H9 (cell line): ENCODE measurements around the gene PLA1A. TPM values are rescaled to one million over a fixed set of nuclear protein-coding genes. Genes with fewer than 3 reads are reported as not detected.

ENCODE experiments used
- DNase-seq: peaks from one replicate; pipeline ENCODE4 v3.0.0-alpha.2; 2017
- H2AFZ ChIP-seq: one replicate; pipeline ENCODE4 v1.6.1; 2013; ENCODE audit warnings: mild to moderate bottlenecking, low read length, control low read depth, moderate library complexity
- H2AK5ac ChIP-seq: 2 replicates; pipeline ENCODE4 v1.6.1; 2013; ENCODE audit warnings: low read length, control low read depth, mixed read lengths; ENCODE audit not compliant: insufficient read length
- H2BK120ac ChIP-seq: one replicate; pipeline ENCODE4 v1.6.1; 2013; ENCODE audit warnings: low read depth, mild to moderate bottlenecking, low read length, control low read depth, inconsistent platforms; ENCODE audit not compliant: poor library complexity, severe bottlenecking
- H2BK12ac ChIP-seq: 2 replicates; pipeline ENCODE4 v1.6.1; 2013; ENCODE audit warnings: low read length, control low read depth, mixed read lengths, low read depth; ENCODE audit not compliant: insufficient read length
- H2BK15ac ChIP-seq: 2 replicates; pipeline ENCODE4 v1.6.1; 2013; ENCODE audit warnings: low read depth, low read length, control low read depth
- H2BK20ac ChIP-seq: one replicate; pipeline ENCODE4 v1.6.1; 2013; ENCODE audit warnings: low read depth, mild to moderate bottlenecking, low read length, control low read depth, inconsistent platforms; ENCODE audit not compliant: poor library complexity, severe bottlenecking
- H2BK5ac ChIP-seq: 2 replicates; pipeline ENCODE4 v1.6.1; 2013; ENCODE audit warnings: low read length, control low read depth, mixed read lengths; ENCODE audit not compliant: insufficient read length
- H3K14ac ChIP-seq: 2 replicates; pipeline ENCODE4 v1.6.1; 2013; ENCODE audit warnings: low read length, control low read depth; ENCODE audit not compliant: insufficient read depth
- H3K18ac ChIP-seq: 2 replicates; pipeline ENCODE4 v1.6.1; 2013; ENCODE audit warnings: low read depth, mild to moderate bottlenecking, mixed read lengths, low read length, control low read depth; ENCODE audit not compliant: insufficient read length
- H3K23ac ChIP-seq: 2 replicates; pipeline ENCODE4 v1.6.1; 2013; ENCODE audit warnings: low read length, control low read depth, mixed read lengths, low read depth; ENCODE audit not compliant: insufficient read length
- H3K23me2 ChIP-seq: 2 replicates; pipeline ENCODE4 v1.6.1; 2013; ENCODE audit warnings: low read depth, mild to moderate bottlenecking, mixed read lengths, low read length, control low read depth; ENCODE audit not compliant: insufficient read length, poor library complexity, severe bottlenecking
- H3K27ac ChIP-seq: 2 replicates; pipeline ENCODE4 v1.5.1; 2013; ENCODE audit warnings: low read length, control low read depth, mixed read lengths, low read depth; ENCODE audit not compliant: insufficient read length
- H3K27me3 ChIP-seq: 2 replicates; pipeline ENCODE4 v1.6.1; 2013; ENCODE audit warnings: low read length, control low read depth, inconsistent platforms; ENCODE audit not compliant: insufficient read depth
- H3K4ac ChIP-seq: 2 replicates; pipeline ENCODE4 v1.6.1; 2013; ENCODE audit warnings: low read depth, mild to moderate bottlenecking, control low read depth, inconsistent platforms, low read length, moderate library complexity
- H3K4me1 ChIP-seq: 2 replicates; pipeline ENCODE4 v1.6.1; 2013; ENCODE audit warnings: low read length, control low read depth, inconsistent platforms; ENCODE audit not compliant: insufficient read depth
- H3K4me2 ChIP-seq: 2 replicates; pipeline ENCODE4 v1.6.1; 2013; ENCODE audit warnings: low read length, control low read depth, mixed read lengths; ENCODE audit not compliant: insufficient read length, insufficient read depth
- H3K56ac ChIP-seq: 2 replicates; pipeline ENCODE4 v1.6.1; 2013; ENCODE audit warnings: low read depth, mild to moderate bottlenecking, mixed read lengths, low read length, control low read depth; ENCODE audit not compliant: insufficient read length
- H3K79me1 ChIP-seq: 2 replicates; pipeline ENCODE4 v1.6.1; 2013; ENCODE audit warnings: low read depth, mild to moderate bottlenecking, moderate library complexity, low read length, control low read depth, inconsistent platforms; ENCODE audit not compliant: insufficient read depth, poor library complexity, severe bottlenecking
- H3K79me2 ChIP-seq: 2 replicates; pipeline ENCODE4 v1.6.1; 2013; ENCODE audit warnings: low read length, control low read depth, inconsistent platforms; ENCODE audit not compliant: insufficient read depth
- H3K9ac ChIP-seq: 2 replicates; pipeline ENCODE4 v1.6.1; 2013; ENCODE audit warnings: low read length, control low read depth, mixed read lengths; ENCODE audit not compliant: insufficient read length; ENCODE audit errors: extremely low read depth
- H3K9me3 ChIP-seq: one replicate; pipeline ENCODE4 v1.6.1; 2013; ENCODE audit warnings: low read depth, low read length, inconsistent platforms; ENCODE audit not compliant: control insufficient read depth
- H3T11ph ChIP-seq: one replicate; pipeline ENCODE4 v1.6.1; 2013; ENCODE audit warnings: mild to moderate bottlenecking, low read length, control low read depth, inconsistent platforms
- H4K20me1 ChIP-seq: one replicate; pipeline ENCODE4 v1.6.1; 2013; ENCODE audit not compliant: control insufficient read depth, insufficient read length, insufficient read depth
- H4K5ac ChIP-seq: 2 replicates; pipeline ENCODE4 v1.6.1; 2013; ENCODE audit warnings: low read depth, mild to moderate bottlenecking, mixed read lengths, low read length, control low read depth; ENCODE audit not compliant: insufficient read length
- H4K8ac ChIP-seq: replicated peaks from 2 replicates; pipeline ENCODE4 v1.6.1; 2013; ENCODE audit warnings: low read length, control low read depth, mixed read lengths, low read depth; ENCODE audit not compliant: insufficient read length
- H4K91ac ChIP-seq: 2 replicates; pipeline ENCODE4 v1.6.1; 2013; ENCODE audit warnings: low read depth, mild to moderate bottlenecking, moderate library complexity, mixed read lengths, low read length, control low read depth; ENCODE audit not compliant: insufficient read length
- H3K27ac Mint-ChIP-seq, 3 experiments: 2 replicates in 2 of 3; 3 replicates in 1 of 3; pipeline ENCODE4 v1.8.0; 2020 to 2021; ENCODE audit warnings: mixed read lengths in 3 of 3, mild to moderate bottlenecking in 1 of 3, moderate library complexity in 1 of 3
- H3K27me3 Mint-ChIP-seq: 2 replicates; pipeline ENCODE4 v1.8.0; 2021; ENCODE audit warnings: low read depth, mild to moderate bottlenecking, moderate library complexity, mixed read lengths
- H3K36me3 Mint-ChIP-seq, 3 experiments: 2 replicates in 2 of 3; 3 replicates in 1 of 3; pipeline ENCODE4 v1.8.0; 2020 to 2021; ENCODE audit warnings: low read depth in 3 of 3, mixed read lengths in 3 of 3; ENCODE audit not compliant: insufficient read depth in 1 of 3
- H3K4me1 Mint-ChIP-seq, 2 experiments: 2 replicates each; pipeline ENCODE4 v1.8.0; 2020; ENCODE audit warnings: mixed read lengths in 2 of 2
- H3K4me3 Mint-ChIP-seq, 2 experiments: 2 replicates in 1 of 2; 3 replicates in 1 of 2; pipeline ENCODE4 v1.8.0; 2020 to 2021; ENCODE audit warnings: mild to moderate bottlenecking in 2 of 2, mixed read lengths in 2 of 2, moderate library complexity in 1 of 2
- H3K9me3 Mint-ChIP-seq, 2 experiments: 2 replicates in 1 of 2; 3 replicates in 1 of 2; pipeline ENCODE4 v1.8.0; 2020; ENCODE audit warnings: mild to moderate bottlenecking in 2 of 2, mixed read lengths in 2 of 2, moderate library complexity in 1 of 2
- CTCF ChIP-seq: fragments of 200-600 bp; sonication (generic); conservative IDR thresholded peaks from 3 replicates; pipeline ENCODE4 v1.8.0; 2021; ENCODE audit warnings: antibody characterized with exemption, mild to moderate bottlenecking
- WGBS: extraction: QIAGEN DNeasy Blood & Tissue Kit; methylation state at CpG from one replicate; pipeline ENCODE4 v1.1.7; 2013; ENCODE audit warnings: missing lambda C conversion rate, low lambda C conversion rate, mixed read lengths; ENCODE audit not compliant: insufficient read length; ENCODE audit errors: extremely low coverage; 5-methylcytosine and 5-hydroxymethylcytosine counted together
- total RNA-seq: library from RNA; stranded (reverse); gene quantifications from 2 replicates; pipeline ENCODE4 v1.2.1, GENCODE V29; 2021

PLA1A gene
- total RNA-seq, 1 experiment from 2014 or later: not detected

GRCh38 chr3:119632829-119633228 is 35.1 kb downstream of the PLA1A start:
- H3K56ac ChIP-seq: no peak overlapping the region
- H2BK12ac ChIP-seq: no peak overlapping the region
- H3K9me3 ChIP-seq: no peaks in the 10 kb centered on the region
- H3K4me1 ChIP-seq: no peaks in the 10 kb centered on the region
- H3T11ph ChIP-seq: no peak overlapping the region
- no CpG with 5 or more reads among the region's 4 CpGs for WGBS
- no peaks in the 10 kb centered on the region for H3K27me3 ChIP-seq
- H4K20me1 ChIP-seq: no peaks in the 10 kb centered on the region
- Mint-ChIP-seq H3K27me3 (peaks cover 2% of the 10 kb centered on the region), H3K4me3 (no peak overlapping the region), H3K4me1 (peaks cover 4 to 8% of the 10 kb centered on the region in 2 experiments), H3K36me3 (no peaks in the 10 kb centered on the region), H3K27ac (no peak overlapping the region), H3K9me3 (no peaks in the 10 kb centered on the region)
- H3K4me2 ChIP-seq: no peak overlapping the region
- DNase-seq: no peak
- no peak overlapping the region for H2BK15ac ChIP-seq
- no peak overlapping the region for H4K8ac ChIP-seq
- H2BK20ac ChIP-seq: no peak overlapping the region
- H3K79me1 ChIP-seq: no peaks in the 10 kb centered on the region
- H3K23ac ChIP-seq: no peak overlapping the region
- H2AFZ ChIP-seq: no peak overlapping the region
- no peak overlapping the region for H2BK120ac ChIP-seq
- no peak overlapping the region for H2AK5ac ChIP-seq
- no peak overlapping the region for H4K5ac ChIP-seq
- no peaks in the 10 kb centered on the region for H3K23me2 ChIP-seq
- H4K91ac ChIP-seq: no peak overlapping the region
- no peak overlapping the region for H3K18ac ChIP-seq
- H3K27ac ChIP-seq: no peak overlapping the region
- no peaks in the 10 kb centered on the region for H3K79me2 ChIP-seq
- TF ChIP-seq CTCF: no peak
- no peak overlapping the region for H3K14ac ChIP-seq
- no peak overlapping the region for H3K9ac ChIP-seq
- no peak overlapping the region for H3K4ac ChIP-seq
- no peak overlapping the region for H2BK5ac ChIP-seq
